Activated CD4-positive, alpha-beta T cell treated with anti-CD3 and anti-CD28 coated beads, Interleukin-2, Interleukin-4, amounts not matched to agents 100 ng/mL and 50 ng/mL, durations not matched to agents 16 hours and 8 hours (primary cell): Measurements from ENCODE around the gene SLC43A3.

Experiments
- DNase-seq: peaks from one replicate; pipeline ENCODE4 v3.0.0-alpha.2; 2020; ENCODE audit warnings: low spot score

SLC43A3 gene

GRCh38 chr11:57427727-57428082, 784 bp upstream of the SLC43A3 start:
- DNase-seq = no peak

DNA sequence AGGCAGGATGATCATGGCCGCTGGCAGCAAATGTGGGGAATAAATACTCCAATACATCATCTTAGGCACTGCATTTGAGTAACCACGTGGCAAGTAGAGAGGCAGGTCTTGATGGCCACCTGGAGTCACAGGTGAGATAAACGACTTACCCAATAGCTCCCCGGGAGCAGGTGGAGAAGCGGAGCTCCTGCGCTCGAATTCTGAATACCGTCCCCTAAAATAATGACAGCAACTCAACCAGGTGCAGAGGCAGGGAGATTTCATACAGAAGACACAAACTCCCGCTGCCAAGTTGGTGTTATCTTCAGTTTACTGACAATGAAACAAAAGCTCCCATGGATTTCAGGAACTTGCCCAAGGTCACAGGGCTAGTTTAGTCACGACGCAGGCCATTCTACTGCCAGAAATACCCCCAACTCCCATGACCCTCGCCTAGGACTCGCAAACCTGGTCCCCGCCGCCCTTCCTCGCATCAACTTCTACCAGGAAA, 437 bp downstream of the SLC43A3 start:
- DNase-seq = peak; percentile 31

DNA sequence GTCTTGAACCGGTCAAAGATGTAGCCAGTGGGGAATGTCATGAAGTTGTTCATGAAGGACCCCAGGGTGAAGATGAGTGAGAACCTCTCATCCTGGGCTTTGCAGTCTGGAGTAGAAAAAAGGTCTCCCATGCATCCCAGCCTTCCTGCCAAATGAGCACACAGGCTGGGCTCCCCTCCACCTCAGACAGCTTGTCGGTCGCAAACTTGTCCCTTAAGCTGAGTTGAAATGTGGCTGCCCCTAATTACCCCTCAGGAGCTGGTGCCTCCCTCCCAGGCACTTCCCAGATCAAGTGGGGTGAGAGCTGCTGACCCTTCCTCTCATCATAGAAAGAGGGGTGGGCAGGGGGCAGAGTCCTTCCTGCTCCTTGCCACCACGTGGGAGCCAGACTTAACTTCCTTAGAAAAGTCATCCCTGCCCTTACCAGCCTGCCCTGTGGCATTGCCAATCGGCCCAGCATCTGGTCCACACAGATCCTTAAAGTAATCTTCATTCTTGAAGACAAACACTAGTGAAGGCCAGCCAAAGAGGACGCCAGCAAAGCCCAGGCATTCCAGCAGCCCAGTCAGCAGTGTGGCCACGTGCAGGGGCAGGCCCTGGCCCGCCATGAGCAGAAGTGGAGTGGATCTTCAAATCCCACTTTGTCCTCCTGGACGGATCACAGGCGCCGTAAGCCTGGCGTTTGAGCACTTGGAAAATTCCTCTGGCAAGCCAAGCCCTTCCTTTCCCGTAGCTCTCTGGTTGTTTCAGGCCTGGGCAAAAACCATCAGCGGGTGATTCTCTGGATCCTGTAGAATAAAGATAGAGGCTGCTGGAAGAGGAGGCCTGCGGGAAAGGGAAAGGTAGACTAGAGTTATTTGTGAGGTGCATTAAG, 1.1 kb downstream of the SLC43A3 start:
- DNase-seq = peak; percentile 26

DNA sequence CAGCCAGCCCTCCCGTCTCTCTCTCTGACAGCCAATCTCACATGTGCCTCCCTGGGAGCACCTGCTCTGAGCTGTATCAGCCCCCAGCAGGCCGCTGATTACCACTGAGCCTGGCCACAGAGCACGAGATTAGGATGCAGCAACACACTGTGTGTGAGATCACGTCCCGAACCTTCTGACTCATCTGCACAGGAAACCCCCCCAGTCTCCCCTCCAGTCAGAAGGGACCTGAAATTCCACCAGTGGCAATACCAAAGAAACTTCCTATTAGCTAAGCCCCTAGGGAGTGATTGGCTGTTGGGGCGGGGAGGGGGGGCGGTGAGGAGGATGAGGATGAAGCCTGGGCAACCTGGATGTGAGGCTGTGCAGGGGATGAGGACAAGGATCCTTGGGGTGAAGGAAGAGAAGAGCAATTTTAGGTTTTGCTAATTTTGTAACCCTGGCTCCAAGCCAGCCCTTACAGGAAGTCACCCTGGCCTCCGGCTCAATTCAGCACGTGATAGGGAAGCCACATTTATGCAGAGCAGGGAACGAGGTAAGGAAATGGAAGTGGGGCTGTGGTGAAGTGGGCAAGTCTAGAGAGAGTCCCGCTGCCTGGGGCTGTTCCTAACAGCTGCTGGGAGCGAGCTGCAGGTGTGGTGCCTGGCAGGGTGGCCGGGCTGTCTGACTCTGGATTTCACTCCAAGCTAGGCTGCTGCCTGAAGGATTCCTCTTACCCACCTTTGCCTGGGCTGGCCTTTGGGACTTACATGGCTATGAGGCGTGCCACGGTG, 1.9 kb downstream of the SLC43A3 start:
- DNase-seq = peak; percentile 97

DNA sequence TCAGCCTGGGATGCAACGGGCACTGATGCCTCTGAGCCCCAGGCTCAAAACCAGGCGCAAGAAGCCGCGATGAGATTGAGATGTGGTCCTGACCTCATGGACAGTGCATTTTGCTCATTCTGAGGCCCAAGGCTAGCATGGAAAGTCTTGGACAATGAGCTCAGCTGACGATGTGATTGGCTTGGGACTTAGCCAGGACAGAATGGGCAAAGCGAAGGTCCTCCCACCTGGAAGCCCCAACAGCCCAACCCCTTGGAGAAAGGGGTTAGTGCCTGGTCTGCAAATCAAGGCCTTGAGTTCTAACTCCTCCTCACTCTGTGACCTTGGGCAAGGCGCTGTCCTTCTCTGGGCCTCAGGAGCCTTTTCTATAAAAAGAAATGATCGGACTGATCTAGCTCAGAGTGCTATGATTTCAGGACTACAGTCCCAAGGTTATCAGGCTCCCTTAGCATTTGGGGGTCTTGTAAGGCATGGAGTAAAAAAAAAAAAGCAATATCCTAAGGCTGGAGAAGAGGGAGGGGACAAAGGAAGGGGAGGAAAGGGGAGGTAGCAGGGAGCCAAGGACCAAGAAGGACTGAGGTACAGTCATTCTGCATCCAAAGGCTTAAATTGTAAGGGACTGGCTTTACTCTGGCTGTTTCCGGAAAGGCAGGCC, 2.7 kb downstream of the SLC43A3 start:
- no peak for DNase-seq

- DNase-seq = no peak
These were observed 4.3 kb downstream of the SLC43A3 start for GRCh38 chr11:57422669-57423068.

GRCh38 chr11:57421805-57422204, 5.1 kb downstream of the SLC43A3 start:
- no peak for DNase-seq

- DNase-seq = no peak
These were observed 5.9 kb downstream of the SLC43A3 start for GRCh38 chr11:57421066-57421465.

GRCh38 chr11:57419146-57419545, 7.8 kb downstream of the SLC43A3 start:
- no peak for DNase-seq

- DNase-seq = no peak
These were observed 8.8 kb downstream of the SLC43A3 start for GRCh38 chr11:57418131-57418530.

DNA sequence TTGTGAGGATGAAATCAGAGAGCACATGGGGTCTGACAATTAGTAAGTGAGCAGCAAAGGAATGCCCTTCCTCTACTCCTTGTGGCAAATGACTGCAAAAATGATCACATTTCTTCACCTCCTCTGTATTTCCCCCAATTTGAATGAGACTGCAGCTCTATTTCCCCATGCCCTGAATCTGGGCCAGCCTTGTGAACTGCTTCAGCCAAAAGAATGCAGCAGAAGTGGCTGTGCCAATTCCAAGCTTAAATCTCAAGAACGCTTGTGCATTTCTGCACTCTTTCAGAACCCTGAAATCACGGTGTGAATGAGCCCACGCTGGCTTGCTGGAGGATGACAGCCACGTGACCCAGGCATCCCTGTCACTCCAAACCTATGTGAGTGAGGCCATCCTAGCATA, 9.9 kb downstream of the SLC43A3 start:
- no peak for DNase-seq

DNA sequence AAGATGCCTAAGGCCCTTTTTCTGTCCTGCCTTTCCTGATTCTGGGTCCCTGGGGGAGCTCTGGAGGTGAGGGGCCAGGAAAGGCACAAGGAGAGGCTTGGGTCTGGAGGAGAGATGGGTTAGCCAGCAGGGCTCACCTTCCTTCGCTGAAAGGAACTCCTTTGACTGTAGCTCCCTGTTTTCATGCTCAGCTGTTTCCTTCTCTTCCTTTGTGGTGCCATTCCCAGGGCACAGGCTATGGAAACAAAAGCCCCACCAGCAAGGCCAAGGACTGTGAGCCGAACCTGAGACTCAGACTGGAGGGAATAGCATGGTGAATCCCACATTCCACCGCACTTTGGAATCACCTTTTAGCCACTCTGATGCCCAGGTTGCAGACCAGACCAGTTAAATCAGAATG, 10.5 kb downstream of the SLC43A3 start:
- no peak for DNase-seq

GRCh38 chr11:57414612-57415212, 12.2 kb downstream of the SLC43A3 start:
- DNase-seq = no peak

DNA sequence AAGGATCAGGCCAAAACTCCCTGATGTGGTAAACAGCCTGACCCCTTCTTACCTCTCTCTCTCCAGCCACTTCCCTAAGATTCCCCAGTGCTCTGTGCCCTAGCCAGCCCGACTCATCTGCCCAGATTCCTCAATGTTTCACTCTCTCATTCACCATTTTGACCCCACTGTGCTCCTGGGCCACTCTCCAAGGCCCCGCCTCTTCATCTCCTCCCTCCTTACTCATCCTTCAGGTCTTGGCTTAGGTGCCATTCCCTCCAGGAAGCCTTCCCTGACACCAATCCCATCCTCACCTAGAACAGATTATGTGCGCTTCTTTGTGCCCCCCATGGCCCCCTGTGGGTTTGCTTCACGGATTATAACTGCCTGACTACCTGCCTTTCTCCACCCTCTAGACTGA, 13.2 kb downstream of the SLC43A3 start:
- DNase-seq = no peak

DNA sequence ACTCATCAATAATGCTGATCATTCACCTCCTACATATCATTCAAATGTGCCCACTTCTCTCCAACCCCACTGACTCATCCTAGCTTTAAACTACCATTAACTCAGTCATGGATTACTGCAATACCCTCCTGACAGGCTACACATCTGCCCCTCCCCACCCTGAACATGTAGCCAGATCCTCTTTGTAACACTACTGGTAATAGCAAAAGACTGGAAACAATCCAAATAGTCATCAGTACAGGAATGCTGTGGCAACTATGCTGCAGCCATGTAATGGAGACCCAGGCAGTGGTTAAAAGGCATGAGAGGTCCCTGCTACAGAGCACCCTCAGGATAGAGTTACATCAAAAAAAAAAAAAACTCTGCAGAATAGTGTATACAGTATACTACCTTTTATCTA, 16.6 kb downstream of the SLC43A3 start:
- DNase-seq = no peak

DNA sequence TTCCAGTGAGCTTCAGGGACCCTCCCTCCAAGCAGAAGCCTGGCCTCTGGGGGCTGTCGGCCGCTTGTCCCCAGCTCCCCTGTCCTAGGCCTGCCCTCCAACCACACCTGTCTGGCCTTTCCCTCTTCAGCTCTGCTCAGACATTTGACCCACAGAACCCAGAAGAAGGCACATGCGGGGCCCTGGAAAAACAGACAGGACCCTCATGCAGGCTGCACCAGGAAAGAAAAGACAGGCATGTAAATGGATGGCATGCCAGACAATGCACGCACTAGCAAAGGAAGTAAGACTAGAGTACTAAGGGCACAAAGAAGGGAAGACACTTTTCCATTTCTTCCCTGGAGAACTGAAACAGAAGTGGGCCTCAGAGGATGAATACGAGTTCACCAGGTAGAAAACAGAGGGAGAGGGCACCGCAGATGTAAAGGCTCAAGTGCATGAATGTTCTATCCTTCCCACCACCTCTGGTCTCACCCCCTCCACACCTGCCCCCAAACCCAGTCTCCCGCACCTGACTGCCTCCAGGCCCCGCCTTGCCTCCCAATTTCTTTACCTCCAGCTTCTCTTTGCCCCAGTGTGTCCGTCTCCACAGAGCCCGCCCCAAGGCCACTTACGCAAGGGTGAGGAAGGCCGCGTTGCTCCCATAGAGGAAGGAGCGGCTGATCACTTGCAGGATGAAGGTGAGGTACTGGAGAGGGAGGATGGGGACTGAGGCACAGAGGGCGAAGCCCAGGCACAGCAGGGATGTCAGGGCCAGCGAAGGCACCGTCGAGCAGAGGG, 17.4 kb downstream of the SLC43A3 start:
- no peak for DNase-seq

DNA sequence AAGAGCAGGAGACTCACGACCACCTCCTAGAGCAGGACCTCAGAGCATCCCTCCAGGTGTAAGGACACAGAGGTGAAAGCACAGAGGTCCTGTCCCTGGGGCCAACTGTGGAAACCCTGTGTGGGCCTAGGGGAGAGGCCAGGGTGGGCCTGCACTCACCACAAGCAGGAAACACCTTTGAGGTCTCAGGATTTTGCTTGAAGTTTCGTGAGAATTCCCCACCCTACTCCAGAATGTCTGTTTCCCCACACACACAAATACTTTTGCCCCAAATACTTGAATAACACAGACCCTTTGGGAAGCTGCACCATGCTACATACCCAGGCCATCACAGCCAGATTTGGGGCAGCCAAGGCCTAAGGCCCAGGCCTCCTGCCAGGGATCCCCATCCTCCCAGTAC, 18.1 kb downstream of the SLC43A3 start:
- DNase-seq = no peak

- no peak for DNase-seq
These were observed 18.9 kb downstream of the SLC43A3 start for GRCh38 chr11:57407941-57408475.

DNA sequence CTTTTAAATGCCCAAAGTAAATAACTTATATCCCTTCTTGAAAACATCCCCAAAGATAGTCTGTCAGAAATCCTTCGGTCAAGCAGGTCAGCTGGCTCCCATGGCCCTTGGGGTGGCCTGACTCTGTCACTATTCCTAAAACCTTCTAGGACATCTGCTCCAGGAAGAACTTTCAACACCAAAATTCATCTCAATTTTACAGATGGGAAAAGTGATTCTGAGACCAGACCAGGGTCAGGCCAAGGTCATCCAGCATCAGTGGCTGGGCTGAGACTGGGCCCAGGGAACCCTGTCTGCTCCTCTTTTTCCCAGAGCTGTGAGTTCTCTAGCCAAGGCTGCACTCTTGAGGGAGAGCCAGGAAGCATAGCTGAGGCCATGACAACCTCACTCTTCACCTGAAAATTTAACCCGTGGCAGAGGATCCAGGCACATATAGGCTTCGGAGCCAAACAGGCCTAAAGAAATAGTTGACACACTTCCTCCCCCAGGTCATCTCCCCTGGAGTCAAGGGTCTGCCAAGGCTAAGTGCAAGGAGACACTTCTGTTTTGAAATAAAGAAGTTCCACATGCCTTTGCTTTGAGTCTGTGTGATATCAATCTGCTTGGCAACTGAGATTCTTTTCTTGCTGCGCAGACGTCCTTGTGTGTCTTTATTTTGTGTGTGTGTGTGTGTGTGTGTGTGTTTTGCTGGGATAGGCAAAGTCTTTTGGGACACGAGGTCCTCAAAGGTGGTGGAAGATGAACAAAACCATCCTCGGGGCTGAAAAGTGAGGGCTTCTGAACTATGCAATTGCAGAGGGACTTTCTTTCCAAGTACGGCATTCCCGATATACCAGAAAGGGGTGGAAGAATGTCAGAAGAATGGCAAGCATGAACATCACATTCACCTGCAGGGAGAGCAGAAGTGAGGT, 19.7 kb downstream of the SLC43A3 start:
- no peak for DNase-seq

DNA sequence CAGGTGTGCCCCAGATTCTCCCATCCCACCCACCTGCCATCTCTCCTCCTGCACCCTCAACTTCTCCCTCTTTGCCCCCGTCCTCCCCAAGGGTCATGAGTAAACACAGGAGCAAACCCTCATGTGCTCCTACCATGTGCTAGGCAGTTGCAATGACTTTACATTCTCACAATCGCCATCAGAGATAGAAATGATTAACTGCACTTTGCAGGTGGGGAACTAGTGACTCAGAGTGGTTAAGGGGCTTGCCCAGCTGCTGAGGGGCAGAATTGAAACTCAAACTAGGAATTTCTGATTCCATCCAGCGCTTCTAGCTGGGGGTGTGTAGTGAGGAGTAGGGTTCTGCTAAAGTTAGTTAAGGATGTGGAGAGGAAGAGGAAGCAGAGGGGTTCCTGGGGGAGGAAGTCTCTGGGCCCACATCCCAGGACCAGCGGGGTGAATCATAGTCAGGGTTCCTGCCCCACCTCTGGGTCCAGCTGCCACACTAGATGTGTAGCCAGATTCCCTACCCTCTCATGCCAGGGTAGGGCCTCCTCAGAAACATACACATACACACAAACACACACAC, 20.5 kb downstream of the SLC43A3 start:
- peak; percentile 70 for DNase-seq
